RKO (cell line): Measurements from ENCODE around the gene CPPED1.
A peak's percentile ranks its signal among the peaks of the same experiment; 100 is the strongest.

Experiments
- DNase-seq: peaks from one replicate; pipeline ENCODE4 v3.0.0-alpha.2; 2016; ENCODE audit warnings: low spot score

Gene CPPED1

GRCh38 chr16:12679660-12680272 lies 123.9 kb downstream of the CPPED1 start:
- DNase-seq = no peak

GRCh38 chr16:12678983-12679382 lies 124.7 kb downstream of the CPPED1 start:
- DNase-seq = no peak

- no peak for DNase-seq
Observed at GRCh38 chr16:12677502-12677901, 126.2 kb downstream of the CPPED1 start.

DNA sequence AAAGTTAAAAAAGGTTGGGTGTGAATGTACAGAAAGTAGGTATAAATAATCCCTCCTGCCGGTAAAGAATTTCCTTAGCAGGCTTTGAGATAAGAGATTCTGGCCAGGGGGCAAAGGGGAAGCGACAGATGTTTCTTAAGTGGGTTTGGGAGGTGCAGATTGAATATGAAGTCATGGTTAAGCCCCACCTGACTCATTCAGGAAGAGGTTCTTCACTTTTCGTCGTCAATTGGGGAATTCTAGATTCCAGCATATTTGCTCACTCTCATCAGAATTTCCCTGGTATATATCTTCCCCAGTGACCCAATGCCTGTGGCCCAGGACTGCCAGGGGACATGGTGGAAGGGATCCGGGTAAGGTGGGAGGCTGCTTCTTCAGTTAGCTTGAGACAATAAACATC lies 127.8 kb downstream of the CPPED1 start:
- no peak for DNase-seq

GRCh38 chr16:12675046-12675445 lies 128.6 kb downstream of the CPPED1 start:
- DNase-seq = no peak

DNA sequence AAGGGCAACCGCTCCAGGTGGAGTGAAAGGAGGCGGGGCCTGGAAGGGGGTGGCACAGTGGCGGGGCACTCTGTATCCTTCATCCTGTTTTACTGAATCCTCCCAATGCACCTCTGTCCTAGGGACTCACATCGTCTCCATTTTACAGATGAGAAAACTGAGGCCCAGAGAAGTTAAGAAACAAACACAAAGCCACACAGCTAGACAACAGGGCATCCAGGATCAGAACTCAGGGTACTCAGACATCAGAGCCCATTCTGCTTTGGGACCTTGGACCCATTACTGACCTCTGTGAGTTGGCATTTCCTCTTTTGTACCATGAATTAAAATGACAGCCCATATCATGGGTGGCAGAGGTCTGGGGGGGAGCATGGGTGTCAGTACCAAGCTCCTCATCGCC lies 129.2 kb downstream of the CPPED1 start:
- DNase-seq = no peak

GRCh38 chr16:12674071-12674470 lies 129.6 kb downstream of the CPPED1 start:
- peak; percentile 9 for DNase-seq

DNA sequence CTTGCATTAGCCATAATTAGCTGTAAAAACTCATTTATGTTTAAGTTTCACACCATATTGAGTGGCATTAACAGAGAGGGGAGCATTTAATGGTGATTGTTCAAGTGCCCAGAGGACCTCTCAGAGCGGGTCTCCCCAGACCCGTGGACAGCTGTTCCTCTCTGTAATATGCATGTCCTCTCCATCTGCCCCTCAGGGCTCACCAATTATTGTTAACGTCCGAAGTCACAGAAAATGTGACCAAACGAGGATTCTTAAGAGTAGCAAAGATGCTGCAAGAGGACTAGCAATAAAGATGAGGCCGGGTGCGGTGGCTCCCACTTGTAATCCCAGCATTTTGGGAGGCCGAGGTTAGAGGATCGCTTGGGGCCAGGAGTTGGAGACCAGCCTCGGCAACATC lies 130.2 kb downstream of the CPPED1 start:
- no peak for DNase-seq

DNA sequence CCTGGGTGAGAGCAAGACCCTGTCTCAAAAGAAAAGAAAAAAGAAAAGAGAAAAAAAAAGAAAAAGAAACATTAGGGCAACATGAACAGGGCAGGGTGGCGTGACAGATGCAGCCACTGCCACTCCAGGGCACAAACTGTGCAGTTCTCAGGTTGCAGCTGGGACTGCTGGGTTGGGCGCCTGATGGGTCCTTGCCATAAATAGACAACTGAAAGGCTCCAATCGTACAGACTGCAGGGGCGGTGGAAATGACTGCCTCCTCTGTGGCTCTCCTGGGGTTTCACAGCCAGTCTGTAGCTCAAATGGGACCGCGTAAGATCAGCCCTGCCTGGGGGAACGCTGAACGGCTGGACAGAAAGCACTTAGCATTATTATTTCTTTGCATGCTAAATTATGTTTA lies 130.7 kb downstream of the CPPED1 start:
- no peak for DNase-seq

- no peak for DNase-seq
Observed at GRCh38 chr16:12669908-12670307, 133.8 kb downstream of the CPPED1 start.

DNA sequence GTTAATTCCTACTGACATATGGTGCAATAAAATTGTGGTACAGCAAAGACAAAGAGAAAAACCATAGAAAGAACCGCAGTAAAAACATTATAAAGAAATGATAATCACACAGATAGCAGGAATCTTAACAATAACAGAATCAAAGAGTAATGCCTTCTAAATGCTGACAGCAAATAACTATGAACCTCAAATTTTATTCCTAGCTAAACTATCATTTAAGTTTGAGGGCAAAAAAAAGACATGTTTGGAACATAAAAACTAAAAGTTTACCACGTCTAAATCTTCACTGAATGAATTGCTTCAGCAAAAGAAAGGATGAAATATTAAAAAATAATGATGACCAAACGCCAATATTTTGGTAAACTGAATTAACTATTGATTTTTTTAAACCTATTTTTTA lies 135.8 kb downstream of the CPPED1 start:
- DNase-seq = no peak

- DNase-seq = no peak
Observed at GRCh38 chr16:12664164-12664733, 139.4 kb downstream of the CPPED1 start.

DNA sequence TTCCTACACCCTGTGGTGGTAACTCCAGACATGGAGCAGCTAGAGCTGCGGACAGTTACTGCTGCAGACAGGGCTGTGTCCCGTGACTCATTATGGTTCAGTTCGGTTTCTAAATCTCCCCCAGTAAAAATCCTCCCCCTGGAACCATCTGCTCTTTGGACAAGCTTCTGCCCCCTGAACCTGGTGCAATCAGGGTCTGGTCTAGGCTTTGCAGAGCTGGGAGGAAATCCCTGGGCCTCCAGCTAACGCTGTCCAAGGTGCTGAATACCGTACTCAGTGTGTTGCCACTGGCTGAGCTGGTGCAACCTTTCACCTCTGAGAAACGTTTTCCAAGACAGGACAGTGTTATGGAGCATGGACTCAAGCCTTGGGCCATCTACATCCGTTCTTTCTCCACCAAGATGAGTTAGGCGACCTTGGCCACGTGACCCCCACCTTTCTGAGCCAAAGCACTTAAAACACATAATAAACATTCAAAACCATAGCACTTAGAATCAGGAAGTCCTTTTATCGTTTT lies 142.0 kb downstream of the CPPED1 start:
- DNase-seq = peak; percentile 70

DNA sequence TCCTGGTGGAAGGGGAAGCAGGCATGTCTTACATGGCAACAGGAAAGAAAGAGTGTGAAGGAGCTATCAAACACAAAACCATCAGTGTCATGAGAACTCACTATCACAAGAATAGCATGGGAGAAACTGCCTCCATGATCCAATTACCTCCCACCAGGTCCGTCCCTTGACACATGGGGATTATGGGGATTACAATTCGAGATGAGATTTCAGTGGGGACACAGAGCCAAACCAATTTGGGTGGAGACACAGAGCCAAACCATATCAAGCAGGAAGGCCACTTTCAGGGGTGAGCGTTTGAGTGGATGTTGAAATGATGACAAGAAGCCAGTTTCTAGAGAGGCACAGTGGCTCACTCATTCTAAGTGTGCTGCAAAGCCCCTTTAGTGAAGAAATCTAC lies 143.8 kb downstream of the CPPED1 start:
- DNase-seq = no peak

- DNase-seq = no peak
Observed at GRCh38 chr16:12658506-12658905, 145.2 kb downstream of the CPPED1 start.

DNA sequence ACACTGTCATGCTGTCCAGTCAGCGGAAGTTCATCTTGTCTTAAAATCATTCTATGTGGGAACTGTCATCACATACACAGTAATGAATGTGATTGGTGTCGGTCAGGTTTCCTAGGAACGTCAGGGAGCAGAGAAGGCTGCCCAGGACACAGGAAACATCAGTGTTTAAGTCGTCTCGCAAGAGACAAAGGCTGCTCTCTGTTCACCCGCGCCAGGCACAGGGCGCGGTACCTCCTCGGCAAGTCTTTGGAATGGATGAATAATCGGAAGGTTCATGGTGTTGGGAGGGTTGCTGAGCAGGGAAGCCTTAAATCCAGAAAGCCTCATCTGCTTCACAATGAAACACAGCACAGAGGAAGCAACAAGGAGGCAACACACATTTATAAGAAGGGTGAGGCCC lies 148.2 kb downstream of the CPPED1 start:
- DNase-seq = no peak

- DNase-seq = no peak
Observed at GRCh38 chr16:12653820-12654392, 149.8 kb downstream of the CPPED1 start.

GRCh38 chr16:12652924-12653323 lies 150.8 kb downstream of the CPPED1 start:
- DNase-seq = no peak

DNA sequence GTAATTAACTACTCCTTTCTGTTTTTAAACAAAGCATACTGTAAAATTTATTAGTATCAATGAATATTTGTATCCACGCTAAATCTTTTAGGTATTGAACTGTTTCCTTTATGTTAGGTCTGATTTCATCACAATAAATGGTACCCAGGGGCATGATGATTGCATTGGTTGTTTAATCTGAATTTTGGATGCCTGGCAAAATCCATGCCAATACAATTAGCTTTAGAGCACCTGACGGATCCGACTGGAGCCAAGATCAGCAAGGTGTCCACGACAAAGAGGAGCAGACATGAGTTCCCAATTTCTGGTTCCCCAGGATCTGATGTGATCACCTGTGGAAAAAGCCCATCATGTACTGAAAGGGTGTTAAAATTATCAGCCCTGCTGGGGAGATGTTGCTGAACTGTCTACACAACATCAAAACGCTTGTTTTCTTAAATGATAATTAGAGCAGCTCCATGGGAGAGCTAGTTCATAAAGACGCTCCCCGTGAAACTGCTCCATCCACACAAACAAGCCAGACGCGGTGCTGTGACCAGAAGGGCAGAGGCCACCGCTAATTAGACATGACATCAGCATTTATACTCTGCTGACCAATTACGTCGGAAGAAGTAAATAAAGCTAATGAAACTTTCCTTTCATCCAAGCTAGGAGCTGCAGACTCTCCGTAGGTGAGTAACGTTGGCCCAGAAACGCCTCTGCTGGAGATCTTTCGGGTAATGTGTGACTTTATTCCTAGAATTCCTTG lies 151.7 kb downstream of the CPPED1 start:
- no peak for DNase-seq

- DNase-seq = no peak
Observed at GRCh38 chr16:12649356-12649755, 154.3 kb downstream of the CPPED1 start.

GRCh38 chr16:12646490-12647274 lies 157.0 kb downstream of the CPPED1 start:
- DNase-seq = no peak

GRCh38 chr16:12646098-12646489 lies 157.6 kb downstream of the CPPED1 start:
- no peak for DNase-seq
